ENCODE data around the gene GNG2. TPM values are rescaled to one million over a fixed set of nuclear protein-coding genes. Genes with fewer than 3 reads are reported as not detected.

Gene GNG2
- total RNA-seq, 1 donor from 2014 or later = 40.8 TPM

DNA sequence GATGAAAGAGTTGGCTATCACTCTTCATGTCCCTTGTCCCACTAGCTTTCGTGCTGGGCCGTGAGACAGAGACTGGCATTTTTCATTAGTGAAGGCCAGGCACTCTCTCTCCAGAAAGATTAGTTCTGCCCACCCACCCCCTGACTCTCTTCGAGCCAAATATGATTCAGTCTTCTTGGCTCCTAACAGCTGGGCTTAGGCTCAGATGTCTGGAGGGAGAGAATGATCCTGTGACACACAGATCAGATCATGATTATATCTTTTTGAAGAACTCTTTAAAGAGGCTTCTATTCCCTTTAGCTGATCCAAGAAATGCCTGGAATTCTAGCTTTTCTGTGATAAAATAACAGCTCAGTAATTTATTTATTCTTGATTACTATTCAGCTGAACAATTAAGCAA lies 5.2 kb upstream of the GNG2 start:
- DNase-seq (ENCODE audit: extremely low read depth, low read depth, low spot score) = no peak

DNA sequence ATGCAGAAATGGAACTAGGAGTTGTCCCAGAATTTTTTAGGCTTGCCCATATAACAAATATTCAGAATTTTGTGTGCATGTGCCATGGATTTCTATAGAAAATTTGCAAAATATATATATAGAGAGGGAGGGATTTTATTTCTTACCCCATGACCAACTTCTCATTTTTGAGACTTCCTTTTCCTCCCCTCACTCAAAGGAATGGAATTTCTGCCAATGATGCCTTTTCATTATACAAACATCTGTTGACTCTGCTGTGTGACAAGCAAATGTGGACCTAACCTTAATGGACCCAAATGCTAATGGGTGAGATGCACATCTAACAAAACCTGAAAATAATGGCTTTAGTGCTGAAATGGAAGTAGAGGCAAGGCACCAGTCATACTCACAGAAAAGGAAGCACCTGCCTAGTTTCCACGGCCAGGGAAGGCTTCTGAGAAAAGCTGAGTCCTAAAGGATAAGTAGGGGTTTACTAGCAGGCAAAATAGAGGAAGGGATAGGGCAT lies 3.6 kb upstream of the GNG2 start:
- DNase-seq (ENCODE audit: extremely low read depth, low read depth, low spot score) = no peak

DNA sequence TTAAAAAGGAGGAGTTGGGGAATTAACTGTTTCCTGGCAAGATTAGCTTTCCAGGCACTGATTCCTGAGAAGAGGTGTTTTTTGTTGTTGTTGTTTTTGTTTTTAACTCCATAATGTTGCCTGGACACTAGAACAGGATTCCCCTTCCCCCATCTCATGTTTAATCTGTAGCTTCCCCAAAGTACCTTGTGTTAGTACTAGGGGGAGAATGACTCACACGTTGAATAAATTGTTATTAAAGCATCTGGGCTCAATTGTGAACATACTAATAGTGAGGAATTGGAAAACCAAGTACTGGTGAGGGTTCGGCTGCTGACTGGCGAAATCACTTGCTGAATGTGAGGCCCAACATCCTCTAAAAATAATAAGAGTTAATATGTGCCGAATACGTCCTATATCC lies 1.3 kb upstream of the GNG2 start:
- DNase-seq (ENCODE audit: extremely low read depth, low read depth, low spot score) = no peak

DNA sequence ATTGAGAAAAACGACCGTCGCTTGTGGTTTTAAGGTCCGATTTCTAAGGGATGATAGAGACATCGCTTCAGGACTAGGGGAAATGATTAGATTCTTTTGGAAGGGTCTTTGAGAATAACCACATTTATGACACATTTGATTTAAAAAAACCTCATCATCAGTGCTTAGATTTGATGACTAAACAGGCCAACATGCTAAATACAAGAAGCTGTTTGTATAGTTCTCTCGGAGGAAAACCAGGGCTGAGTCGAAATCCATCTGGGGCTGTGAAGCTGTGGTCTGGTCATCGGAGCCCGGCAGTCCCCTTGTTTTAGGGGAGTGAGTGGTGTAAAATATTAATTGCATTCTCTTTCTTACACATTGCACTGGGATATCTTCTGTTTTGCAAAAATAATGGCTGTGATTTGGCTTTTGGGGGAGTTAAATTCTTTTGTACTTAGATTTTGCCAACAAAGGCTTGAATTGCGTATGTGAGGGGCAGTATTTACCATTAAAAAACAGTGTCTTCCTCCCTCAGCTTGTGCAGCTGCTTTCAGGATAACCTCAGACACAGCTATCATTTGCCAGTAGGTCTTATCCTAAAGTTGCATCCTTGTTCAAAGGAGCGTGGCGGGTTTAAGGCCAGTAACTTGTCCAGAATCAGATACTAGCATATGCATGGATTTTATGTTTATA lies 550 bp downstream of the GNG2 start:
- no peak for DNase-seq (ENCODE audit: extremely low read depth, low read depth, low spot score)

DNA sequence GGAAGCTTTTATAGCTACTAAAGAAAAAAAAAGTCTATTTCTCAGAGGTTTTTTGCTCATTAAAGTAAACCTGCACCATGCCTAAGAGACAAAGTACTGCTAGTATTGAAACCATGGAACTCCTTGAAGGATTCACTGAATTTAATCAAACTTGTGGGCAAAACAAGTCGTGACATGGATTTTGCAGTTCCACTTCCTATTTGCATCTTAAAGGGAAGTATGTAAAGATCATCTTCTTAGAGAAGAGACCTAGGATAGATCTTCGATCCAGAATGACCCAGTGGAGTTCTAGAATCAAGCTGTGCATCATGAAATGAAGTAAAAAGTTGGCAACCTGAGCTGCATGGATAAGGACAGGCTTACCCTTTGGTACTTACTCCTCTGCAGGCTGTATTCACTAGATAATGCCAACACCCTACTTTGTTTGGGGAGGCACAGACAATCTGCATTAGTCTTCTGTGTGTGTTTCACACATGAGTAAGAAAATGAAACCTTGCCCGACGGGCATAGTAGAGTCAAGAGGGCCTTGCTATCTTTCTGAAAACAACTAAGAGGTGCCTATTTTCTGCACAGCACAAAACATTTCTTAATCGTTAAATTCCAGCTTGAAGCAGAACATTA lies 1.9 kb downstream of the GNG2 start:
- no peak for DNase-seq (ENCODE audit: extremely low read depth, low read depth, low spot score)

DNA sequence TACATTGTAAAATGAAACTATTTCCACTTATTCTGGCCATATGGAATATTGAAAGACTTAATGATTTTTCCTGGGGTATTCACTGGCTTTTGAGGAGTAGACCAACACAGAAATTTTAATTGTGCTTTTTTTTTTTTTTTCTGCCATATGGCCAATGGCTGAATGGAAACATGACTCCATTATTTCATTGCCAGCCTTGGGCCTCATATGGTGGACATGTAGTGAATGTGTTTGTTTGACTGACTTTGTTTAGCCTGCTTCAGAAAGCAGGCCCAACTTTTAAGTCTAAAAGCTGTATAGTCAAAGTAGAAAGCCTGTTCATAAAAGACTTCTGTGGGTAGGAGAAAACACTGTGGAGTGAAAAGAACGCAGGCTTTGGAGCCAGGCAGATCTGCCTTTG lies 2.4 kb downstream of the GNG2 start:
- no peak for DNase-seq (ENCODE audit: extremely low read depth, low read depth, low spot score)

DNA sequence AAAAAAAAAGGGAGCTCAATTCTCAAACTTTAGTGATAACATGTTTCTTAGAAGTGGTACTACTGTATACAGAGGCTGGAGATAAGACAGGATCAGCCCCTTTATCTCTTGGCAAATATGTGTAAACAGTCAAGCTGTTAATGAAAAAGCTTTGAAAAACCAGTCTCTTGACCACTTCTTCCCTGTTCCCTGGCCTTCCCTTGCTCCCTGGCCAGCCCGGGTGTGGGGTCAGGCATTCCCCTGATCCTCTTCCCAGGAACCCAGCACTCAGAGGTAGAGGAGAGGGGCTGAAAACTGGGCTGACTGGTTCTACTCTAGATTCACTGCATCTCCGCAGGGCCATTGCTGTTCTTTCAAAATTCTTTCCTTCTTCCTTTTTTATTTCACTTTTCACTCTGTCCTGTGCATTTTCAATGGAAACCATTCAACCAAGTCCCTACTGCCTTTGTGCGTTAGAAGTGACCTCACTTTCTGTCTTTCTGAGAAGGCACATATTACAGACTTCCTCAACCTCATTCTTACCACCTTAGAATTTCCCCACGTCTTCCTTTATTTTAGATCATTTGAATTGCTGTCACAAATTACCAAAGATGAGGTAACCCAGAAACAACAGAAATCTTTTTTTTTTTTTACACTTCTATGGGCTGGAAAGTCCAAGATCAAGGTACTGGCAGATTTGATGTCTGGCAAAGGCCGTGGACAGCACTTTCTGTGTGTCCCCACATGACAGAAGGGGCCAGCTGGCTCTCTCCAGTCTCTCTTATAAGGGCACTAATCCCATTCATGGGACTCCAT lies 5.7 kb downstream of the GNG2 start:
- DNase-seq (ENCODE audit: extremely low read depth, low read depth, low spot score) = no peak

DNA sequence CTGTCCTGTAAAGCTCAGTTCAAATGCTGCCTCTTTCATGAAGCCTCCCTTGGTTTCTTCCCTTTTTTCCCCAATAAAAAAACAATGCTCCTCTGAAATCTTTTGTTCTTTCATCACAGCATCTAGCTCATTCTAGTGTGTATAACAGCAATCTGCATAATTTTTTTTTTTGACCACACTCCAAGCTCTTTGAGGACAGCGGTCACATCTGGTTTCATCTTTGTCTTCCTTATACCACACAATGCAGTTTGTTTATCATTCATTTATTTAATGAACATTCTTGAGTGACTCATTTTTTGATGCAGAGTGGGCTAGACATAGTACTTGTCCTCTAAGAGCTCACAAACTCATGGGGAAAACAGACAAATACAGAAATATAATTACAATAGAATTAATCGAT lies 7.3 kb downstream of the GNG2 start:
- DNase-seq (ENCODE audit: extremely low read depth, low read depth, low spot score) = no peak

DNA sequence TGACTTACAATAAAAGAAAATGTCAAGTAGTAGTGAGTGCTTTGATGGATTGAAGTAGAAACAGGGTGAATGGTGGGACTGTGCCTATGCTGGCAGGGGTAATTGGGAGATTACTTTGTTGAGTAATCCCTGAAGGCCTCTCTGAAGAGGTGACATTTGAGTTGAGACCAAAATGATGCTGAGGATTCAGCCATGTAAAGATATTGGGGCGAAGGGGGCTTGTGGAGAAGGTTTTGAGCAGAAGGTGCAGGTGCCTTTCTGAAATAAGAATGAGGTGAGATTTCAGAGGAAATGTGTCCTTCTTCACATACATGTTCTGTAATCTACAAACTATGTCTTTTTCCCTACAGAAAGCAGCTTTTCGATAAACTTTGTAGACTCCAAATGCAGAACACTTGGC lies 8.0 kb downstream of the GNG2 start:
- DNase-seq (ENCODE audit: extremely low read depth, low read depth, low spot score) = no peak

DNA sequence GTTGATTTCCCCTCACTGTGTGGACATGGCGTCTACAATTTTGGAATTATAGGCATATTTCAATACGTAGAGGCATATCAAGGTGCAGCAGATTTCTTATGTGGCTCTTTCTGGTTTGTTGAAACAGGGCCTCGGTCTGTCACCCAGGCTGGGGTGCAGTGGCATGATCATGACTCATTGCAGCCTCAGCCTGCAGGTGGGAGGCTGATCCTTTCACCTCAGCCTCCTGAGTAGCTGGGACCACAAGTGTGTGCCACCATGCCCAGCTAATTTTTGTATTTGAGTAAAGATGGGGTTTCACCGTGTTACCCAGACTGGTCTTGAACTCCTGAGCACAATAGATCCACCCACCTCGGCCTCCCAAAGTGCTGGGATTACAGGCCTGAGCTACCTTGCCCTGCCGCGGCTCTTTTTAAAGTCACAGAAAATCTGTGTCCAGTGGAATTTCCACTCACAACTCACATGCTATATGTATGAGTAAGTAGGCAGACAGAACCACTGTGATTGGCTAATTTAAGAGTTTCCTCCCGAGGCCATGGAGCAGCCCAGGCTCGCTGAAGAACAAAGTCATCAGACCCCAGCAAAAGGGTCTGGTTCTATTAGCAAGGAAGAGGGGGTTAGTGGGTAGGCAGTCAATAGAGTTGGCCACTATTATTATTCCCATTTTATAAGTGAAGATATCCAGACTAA lies 9.1 kb downstream of the GNG2 start:
- DNase-seq (ENCODE audit: extremely low read depth, low read depth, low spot score) = no peak

DNA sequence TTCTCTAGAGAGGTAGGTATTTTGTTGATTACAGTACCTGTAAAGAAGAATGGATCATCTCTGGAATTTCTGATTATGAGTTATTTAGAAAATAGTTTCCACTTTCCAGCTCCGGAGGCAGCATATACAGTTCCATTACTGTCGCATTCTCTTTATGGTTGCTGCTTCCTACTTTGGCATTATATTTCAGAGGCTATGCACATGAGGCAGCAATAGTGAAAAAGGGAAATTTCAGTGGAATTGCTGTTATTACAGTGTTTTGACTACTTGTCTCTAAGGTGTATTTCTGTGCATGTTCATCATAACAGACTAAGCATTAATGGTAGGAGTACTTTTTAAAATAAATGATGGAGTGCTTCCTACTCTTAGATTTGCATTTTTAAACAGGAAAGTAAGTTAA lies 10.2 kb downstream of the GNG2 start:
- no peak for DNase-seq (ENCODE audit: extremely low read depth, low read depth, low spot score)

DNA sequence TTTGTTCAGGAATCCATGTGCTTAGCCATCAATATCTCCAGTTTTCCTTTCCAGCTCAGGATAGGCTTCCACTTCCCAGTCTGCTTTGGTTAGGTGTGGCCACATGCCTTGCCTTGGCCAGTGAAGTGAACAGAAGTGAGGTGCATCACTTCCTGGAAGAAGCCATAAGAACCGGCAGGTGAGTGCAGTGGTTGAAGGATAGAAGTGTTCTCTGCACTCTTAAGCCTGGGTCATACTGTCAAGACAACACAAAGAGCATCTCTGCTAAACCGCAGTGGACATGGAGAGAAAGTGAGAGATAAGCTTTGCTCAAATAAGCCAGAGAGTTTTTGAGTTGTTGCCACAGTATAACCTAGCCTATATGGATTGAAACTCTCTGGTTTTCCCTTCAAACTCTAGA lies 11.4 kb downstream of the GNG2 start:
- no peak for DNase-seq (ENCODE audit: extremely low read depth, low read depth, low spot score)

DNA sequence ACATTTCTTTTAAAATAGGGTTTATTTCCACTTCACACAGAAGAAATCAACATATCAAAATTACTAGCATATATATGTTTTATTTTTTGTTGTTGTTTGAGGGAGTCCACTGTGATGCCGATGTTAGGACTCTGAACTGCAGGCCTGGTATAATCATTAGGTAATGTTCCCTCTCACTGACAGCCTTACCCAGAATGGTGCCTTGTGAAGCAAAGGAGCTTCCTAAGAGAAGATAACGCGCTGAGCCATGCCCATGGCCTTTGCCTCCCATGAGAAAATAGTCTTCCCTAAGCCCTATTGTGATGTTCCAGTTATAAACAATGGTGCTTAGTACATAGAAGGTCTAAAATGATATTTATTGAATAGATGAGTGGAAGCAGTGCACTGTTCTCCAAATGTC lies 12.0 kb downstream of the GNG2 start:
- DNase-seq (ENCODE audit: extremely low read depth, low read depth, low spot score) = no peak

DNA sequence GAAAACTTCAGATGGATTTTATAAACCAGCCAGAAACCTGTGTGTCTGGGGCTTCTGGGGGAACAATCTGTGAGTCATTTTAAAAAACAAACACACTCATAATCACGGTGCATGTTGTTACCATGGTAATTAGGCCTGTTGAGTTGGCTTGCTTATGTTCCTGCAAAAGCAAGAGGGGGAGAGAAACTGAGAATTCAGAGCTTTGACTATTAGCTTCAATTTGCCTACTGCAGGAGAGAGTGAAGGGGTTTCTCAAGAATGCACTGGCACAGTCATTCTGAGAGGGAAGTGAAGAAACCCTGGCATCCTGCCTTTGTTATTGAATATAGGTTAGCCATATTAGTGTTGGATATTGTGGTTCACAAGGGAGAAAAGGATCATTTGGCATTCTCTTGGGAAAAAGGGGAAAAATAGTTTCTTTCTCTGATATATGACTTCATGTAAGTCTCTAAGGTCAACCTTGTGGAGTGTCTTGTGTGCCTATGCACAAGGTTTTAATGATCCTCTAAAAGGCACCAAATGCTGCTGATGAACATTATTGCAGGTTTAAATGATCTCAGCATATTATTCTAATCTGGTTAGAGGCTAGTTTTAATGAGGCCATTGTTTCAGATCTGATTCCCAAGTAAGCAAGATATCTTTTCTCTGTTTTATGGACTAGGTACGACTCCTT lies 12.9 kb downstream of the GNG2 start:
- peak; percentile 78 for DNase-seq (ENCODE audit: extremely low read depth, low read depth, low spot score)

DNA sequence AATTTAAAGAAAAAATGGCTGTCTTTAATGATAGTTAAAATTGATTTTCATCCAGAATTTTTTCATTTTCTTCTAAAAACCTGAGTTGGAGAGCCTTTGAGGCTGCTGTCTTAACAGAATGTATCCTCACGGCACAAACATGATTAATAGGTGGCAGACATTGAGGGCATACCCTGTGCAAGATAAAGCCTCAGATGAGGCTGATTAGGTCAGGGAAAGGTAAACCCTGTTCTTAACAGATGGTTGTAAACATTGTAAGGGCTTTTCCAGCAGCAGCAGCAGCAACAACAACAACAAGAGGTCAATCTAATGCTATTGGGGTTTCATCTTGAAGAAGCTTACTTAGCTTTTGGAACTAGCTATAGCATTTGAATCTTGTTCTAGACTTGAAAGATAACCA lies 17.4 kb downstream of the GNG2 start:
- DNase-seq (ENCODE audit: extremely low read depth, low read depth, low spot score) = no peak

DNA sequence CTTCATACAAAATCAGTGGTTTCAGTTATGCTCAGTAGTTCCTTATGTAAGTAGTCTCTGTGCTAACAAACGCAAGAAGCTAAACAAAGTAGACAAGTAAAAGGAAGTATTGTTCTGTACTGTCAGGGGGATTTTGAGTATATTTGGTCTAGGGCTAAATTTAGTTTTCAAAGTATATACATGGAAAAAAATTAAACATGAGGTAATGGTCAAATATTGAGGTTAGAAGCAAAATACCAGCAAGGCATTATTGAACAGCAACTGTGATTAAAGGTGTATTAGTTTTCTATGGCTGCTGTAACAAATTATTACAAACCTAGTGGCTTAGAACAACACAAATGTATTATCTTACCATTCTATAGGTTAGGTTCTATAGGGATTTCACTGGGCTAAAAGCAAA lies 18.8 kb downstream of the GNG2 start:
- DNase-seq (ENCODE audit: extremely low read depth, low read depth, low spot score) = no peak

DNA sequence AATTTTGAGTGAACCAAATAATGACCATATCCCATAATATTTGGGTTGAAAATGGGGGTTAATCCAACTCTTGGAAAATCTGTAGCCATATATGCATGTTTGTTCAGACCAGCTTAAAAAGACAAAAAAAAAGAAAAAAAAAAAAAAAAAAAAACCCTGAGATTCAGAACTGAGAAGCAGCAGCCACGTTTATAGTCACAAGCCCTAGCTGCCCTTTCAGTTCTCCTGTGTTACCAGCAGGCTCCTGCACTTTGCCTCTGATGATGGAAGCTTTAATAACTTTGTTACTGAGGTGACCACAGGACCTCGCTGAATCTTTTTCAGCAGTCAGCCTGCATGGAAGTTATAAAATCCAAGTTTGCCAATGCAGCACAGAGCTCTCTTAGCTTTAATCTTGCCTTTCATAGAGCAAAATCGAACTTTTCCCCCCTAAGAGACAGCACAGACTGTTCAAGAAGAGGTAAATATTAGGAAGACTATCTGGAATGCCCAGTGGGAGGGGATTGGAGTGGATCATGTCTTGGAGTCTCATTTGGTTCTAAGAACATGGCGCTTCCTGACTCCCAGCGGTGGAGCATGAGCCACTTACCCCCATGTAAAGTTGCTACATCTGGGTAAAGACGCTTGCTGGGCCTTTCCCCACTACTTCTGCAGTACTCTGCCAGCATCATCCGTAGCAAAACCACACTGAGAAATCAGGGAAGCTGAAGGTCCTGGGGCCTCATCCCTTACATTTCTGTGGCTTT lies 20.6 kb downstream of the GNG2 start:
- no peak for DNase-seq (ENCODE audit: extremely low read depth, low read depth, low spot score)

DNA sequence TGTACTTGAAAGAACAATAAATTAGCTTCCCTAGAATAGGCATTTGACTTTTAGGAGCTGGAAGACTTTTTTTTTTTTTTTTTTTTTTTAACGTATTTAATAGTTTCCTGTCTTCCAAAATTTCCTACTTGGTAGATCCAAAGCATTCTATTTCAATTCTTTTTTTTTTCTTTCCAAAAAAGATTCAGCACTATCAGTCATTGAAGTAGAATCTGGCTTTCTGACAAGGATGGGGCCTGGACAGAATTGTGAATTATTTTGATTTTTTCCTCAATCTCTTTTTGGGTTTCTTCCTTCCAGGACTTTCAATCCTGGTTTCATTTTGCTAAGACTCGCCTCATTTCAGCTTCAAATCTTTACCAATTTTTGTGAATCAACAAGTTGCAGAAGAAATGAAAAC lies 21.2 kb downstream of the GNG2 start:
- DNase-seq (ENCODE audit: extremely low read depth, low read depth, low spot score) = no peak

DNA sequence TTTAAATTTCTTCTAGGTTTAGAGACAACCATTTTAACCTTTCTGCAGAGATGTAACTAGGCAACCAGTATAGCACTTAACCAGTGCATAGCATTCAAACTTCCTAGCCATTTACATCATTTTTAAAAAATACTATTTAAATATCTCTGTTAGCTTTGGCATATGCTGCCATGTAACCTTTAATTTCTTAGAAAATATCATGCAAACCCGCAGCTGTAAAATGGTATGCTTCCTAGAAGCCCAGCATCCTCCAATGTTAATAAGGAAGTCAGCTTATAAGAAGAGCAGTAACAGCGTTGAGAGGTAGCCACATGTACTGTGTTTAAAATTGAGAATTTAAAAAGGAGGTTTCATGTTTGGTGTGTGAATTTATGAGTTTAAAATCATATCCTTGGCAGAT lies 22.8 kb downstream of the GNG2 start:
- DNase-seq (ENCODE audit: extremely low read depth, low read depth, low spot score) = no peak
